Pons (tissue), 1 donor: ENCODE data around the gene SSTR3.

Experiments
- DNase-seq: peaks from one replicate; pipeline ENCODE4 v3.0.0-alpha.2; 2016; ENCODE audit warnings: low spot score

The SSTR3 gene

GRCh38 chr22:37229012-37229804 is 16.9 kb upstream of the SSTR3 start:
- DNase-seq, result no peak

GRCh38 chr22:37228106-37229011 is 16.1 kb upstream of the SSTR3 start:
- DNase-seq, result peak; percentile 42

DNA sequence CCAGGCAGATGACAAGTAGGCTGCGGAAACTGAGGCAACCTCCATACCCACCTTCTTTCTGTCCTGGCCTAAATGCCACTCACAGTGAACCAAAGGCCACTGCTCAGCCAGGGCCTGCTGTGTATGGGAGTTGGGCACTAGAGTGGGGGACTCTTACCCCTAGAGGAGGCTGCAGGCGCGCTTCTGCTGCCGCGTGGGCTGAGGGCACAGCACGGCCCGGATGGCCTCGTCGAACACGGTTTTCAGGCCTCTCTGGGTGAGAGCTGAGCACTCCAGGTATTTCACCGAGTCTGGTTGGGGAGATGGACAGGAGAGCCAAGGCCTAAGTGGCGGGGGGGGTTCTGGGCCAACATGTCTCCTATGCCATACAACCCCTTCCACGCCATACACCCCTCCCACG is 14.2 kb upstream of the SSTR3 start:
- DNase-seq, result no peak

DNA sequence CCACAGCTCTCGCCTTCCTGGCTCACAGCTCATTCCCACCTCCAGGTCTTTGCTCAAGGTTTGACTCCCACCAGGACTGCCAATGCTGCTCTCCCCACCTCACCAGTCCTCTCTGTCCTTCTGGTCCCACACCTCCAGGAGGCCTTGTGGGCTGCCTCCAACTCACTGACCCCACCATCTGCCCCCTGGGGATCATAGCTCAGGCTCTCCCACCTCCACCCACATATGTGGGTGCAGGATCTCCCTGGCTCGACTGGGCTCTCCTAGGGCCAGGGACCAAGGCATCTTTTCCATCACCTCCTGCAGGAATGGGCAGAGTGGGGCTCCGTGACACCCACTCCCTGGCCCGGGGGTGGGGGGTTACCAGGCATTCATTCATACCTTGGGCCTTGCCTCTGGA is 13.8 kb upstream of the SSTR3 start:
- DNase-seq, result no peak

DNA sequence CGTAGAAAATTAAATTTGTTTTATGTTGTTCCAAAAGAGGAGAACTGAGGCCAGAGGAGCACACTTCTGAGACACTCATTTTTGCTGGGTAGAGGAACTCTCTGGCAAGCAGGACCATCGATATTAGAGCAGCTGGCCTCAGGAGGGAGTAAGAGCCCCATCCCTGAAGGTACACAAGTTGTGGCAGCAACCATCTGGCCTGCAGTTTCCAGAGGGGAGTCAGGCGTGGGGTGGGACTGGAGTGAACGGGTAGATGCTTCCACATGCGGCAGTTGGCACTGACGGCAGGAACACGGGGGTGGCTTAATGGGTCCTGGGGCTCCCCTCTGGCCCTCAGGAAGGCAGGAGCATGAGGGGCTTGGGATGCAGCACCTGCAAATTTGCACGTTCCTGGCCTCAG is 13.2 kb upstream of the SSTR3 start:
- no peak for DNase-seq

- DNase-seq, result no peak
Measured at GRCh38 chr22:37224757-37225420, 12.6 kb upstream of the SSTR3 start.

- DNase-seq, result no peak
Measured at GRCh38 chr22:37223965-37224551, 11.8 kb upstream of the SSTR3 start.

GRCh38 chr22:37222440-37222971 is 10.2 kb upstream of the SSTR3 start:
- no peak for DNase-seq

DNA sequence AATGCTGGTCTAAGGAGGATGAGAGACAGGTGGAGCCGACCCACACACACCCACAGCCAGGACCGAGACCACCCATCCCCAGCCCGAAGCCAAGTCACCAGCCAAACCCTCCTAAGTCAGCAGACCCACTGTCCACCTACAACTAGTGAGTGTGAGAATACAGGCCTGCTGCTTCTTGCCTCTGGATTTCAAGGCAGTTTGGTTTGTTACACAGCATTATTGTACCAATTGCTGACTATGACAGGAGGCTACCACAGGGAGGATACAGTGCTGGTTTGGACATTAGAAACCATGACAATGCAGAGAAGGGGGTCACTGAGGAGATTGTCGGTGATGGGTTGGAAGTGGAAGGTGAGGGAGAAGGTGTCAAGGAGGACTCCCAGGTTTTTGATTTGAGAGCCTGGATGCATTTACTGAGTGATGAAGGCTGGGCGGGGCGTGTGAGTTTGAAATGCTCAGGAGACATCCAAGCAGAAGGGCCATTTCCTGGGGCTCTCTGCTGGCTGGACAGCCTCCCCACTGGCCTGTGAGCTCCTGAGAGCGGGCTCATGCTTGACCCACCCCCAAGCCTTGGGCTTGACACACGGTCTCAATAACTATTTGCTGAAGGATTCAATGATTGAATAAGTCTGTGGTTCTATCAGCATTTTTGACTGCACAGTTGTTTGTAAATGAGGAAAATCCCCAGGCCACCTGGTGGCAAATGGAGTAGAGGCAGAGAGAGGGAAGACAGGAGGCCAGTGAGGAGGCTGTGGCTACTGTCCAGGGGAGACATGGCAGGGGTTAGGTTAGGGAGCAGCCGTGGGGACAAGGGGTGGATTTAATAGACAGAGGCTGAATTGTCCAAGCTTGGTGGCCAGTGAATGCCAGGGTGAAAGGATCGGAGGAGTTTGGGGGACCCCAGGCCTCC is 9.4 kb upstream of the SSTR3 start:
- DNase-seq, result no peak

GRCh38 chr22:37220543-37220981 is 8.3 kb upstream of the SSTR3 start:
- no peak for DNase-seq

GRCh38 chr22:37219533-37219932 is 7.3 kb upstream of the SSTR3 start:
- DNase-seq, result no peak

DNA sequence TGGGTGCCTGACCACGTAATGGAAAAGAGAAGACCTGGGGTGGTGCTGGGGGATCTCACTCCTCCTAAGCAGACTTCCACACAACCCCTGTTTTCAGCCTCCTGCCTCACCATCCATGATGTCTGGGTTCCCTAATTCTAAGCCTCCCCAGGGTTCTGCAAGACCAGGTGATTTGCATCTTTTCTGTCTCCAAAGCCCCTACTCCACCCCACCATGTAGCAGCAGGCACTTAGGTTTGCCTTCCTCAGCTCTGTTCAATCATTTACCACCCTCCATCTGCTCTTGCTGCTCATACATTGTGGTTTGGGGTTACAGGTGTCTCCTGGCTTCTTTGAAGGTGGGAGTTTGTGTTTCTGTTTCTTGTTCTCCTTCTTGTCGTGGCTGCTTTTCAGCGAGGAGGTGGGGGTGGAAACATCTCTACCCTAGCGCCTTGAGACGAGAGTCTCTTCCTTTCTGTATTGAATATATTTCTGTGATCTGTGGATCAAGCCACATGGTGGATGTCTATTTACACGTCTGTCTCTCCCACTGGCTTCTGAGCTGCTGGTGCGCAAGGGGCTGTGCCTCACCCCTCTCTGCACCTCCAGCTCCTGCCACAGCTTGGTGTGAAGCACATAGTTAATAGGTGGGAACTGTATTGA is 6.6 kb upstream of the SSTR3 start:
- no peak for DNase-seq

- no peak for DNase-seq
Measured at GRCh38 chr22:37218399-37218770, 6.1 kb upstream of the SSTR3 start.

GRCh38 chr22:37215890-37216289 is 3.6 kb upstream of the SSTR3 start:
- DNase-seq, result no peak

DNA sequence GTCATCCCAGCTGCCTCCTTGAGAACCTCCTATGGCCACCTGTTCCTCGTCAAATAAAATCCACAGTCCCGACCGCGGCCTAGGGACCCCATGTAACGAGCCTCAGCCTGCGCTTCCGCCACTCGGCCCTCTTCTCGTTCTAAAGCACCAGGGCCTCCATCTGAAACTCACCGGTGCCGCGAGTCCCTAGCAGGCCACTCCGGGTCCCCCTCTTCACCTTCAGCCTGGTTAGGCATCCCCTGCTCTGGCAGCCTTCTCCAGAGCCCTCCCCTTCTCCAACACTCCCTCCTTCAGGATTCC is 2.4 kb upstream of the SSTR3 start:
- DNase-seq, result no peak

DNA sequence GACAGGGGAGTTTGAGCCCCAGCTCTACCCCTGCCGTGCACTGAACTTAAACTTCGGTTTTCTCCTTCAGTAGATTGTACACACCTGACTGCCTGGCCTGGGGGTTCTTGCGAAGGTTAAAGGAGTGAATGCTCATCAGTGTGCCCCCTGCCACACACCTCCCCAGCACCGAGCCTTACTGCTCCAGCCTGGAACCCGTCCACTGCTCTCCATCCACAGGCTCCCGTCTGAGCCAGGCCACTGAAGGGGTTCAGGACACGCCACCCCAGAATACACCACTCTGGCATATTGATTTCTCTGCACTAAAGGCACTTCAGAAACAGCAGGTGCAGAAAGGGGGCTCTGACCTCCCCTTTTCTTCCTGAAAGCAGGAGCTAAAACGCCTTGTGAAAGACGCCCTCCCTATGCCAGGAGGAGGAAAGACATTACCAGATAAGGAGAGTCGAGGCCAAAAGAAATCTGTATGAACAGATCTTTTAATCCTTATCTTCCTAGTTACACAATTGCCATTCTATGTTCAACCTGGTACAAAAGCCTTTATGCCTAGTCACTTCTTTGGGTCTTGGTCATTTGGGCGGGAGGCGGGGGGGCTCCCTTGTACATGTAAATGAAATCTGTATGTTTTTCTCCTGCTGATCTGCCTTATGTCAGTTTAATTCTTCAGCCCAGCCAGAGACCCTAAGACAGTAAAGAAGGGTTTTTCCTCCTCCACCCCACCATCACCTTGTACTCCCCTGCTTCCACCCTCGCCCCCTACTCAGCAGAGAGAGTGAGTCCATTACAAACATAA is 1.9 kb upstream of the SSTR3 start:
- DNase-seq, result no peak

DNA sequence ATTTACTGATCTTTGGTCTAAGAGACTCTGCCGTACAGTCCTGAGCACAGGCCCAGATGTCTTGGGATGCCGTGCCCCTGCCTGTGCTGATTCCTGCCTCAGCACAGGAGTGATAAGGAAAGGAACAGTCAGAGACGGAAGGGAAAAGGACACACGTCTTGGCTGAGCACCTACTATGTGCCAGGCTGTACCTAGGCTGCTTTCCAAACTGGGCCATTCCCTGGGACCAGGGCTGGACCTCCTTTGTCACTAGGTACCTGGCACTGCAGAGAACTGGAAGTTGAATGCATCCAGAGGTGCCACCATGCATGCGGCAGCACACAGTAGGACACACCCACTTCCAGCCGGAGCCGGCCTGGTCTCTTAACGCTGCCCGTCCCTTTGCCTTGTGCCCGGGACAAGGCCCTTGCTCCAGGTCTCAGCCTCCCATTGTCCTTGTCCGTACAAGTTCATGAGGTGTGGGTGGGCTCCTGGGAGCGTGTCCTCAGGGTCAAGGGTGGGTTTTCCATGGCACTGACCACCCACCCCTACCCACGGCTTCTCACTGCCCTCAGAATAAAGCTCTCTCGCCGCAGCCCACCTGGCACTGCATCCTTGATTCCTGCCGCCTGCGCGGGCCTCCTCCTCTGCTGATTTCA is 1.1 kb upstream of the SSTR3 start:
- no peak for DNase-seq

DNA sequence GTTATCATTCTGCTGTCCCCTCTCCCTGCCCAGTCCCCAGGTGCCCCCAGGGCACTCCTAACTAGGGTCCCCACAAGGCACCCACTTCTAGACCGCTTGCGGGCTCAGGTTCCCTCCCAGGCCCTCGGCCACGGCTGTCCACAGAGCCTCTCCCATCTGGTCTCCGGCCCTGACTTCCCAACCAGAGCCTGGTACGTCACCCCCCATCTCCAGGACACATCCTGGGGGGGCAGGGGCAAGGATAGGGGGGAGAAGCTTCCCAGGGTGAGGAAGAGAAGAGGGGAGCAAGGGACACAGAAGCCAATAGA is 457 bp downstream of the SSTR3 start:
- no peak for DNase-seq

DNA sequence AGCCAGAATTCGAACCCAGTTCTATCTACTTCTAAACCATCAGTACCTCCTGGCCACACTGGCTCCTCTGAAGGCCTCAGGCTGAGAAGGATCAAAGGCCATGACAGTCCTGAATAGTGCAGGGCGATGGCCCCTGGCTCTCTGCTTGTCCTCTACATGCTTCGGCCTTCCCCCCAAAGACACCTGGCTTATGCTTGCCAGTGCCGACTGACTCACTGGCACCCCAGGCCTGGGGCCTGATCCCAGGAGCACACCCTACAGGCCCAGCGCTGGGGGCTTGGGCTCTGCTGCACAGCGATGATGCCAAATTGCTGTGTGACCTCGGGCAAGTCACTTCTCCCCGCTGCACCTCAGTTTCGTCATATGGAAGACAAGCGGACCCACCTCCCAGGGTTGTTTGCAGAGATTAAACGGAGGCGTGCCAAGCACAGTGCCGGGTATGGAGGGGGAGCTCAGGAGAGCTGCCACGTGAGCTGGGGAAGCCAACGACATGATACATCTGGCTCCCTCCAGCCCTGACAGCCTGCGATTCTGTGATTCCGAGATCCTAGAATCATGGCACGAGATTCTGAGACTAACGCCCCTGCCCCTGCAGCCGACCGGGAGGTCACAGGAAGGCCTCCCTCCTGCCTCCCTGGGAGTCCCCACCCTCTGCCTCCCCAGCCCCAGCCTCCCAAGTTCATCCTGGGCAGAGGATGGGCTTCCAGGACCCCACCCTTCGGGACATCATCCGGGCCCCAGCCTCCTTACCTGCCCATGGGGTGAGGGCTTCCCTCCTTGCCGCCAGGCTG is 1.0 kb downstream of the SSTR3 start:
- DNase-seq, result no peak
